Posterior vena cava (tissue), 2 donors: ENCODE measurements around the gene MYF6. TPM values are rescaled to one million over a fixed set of nuclear protein-coding genes. Genes with fewer than 3 reads are reported as not detected.
"Not testable (repeated sequence)": the region's sequence is repeated elsewhere in the genome, so short reads cannot be mapped to it uniquely, and the experiment has no call there.

Experiments used
- DNase-seq: peaks from one replicate; pipeline ENCODE4 v3.0.0-alpha.2; 2020; ENCODE audit warnings: low spot score
- intact Hi-C, 2 donors: fragments of 100-400 bp; cut with DNase I; formaldehyde crosslinking; loops; one replicate each; pipeline versions ENCODE4 v1.14.1 to v1.14.2; 2022 to 2023
- long read RNA-seq, 2 donors: library from polyadenylated mRNA; unstranded; transcript quantifications; one replicate each; pipeline ENCODE4 v2.0.0, GENCODE V29; 2020 to 2021
- total RNA-seq, 2 donors: library from RNA; stranded (reverse); fragmentation: NEBNext Ultra II Directional; extraction: Animal tissue kit (Norgen Biotek cat#: 25700); gene quantifications; one replicate each; pipeline ENCODE4 v1.2.1, GENCODE V29; 2021
- donor health status: DM: yes; HTN: yes; CAD: no.
- donor health status: DM: yes; HTN: yes; CAD: no.

MYF6 gene
- not detected for total RNA-seq
- long read RNA-seq, donor 1, result 0 reads
- long read RNA-seq, donor 2, result 0 reads

DNA sequence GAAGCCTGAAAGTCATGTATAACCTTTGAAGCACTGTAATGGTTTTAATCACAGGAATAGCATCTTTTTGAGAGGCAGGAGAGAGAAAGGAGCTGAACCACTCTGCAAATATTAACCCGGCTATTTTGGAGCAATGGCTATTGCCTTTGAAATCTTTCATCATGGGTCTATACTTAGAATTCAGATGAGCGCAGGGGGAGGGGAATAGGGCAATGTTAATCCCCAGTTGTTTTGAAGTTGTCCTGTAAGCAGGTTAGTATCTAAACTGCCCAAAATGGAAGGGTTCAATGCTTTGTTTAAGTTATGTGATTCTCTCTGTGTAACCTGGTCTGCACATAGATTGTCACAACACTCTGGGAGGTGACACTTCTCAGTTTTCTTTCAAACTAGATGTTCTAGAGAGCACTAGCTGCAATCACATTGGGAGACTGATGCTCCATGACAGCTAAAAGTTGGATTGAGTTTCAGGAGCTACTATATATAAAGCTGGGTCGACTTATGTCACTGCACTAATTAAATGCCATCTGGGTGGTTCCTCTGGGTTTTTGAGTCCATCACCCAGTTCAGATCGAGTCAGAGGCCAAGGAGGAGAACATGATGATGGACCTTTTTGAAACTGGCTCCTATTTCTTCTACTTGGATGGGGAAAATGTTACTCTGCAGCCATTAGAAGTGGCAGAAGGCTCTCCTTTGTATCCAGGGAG, at the start of gene MYF6:
Gene MYF6 (plus strand): TSS at position 509 of the 704 bp plus-strand sequence. CDS start 86 bp downstream, at position 595.
- intact Hi-C loops, result no loop called here
- no peak for DNase-seq

DNA sequence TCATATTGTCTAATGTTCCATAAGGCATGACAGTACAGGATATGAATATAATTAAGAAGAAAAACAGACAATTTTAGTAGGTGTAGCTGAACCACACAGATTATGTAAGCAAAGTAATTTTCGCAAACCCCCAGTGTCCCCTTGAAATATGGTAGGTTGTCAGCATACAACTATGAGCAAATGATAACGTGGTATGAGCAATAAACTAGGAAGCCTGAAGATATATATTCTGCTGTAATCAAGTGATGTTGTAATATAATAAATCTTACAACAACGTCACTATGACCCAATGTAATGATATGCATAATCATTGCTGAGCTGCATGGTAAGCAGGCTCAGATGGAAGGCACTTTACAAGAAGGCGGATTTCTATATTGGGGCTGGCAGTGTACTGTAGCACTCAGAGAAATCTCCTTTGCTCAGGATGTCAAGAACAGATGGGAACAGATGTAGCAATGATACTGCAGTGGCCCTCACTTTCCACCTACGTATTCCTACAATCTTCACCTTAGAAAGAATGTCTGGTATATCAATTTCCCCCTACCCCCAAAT, 47.8 kb upstream of the MYF6 start:
- no peak for DNase-seq
- intact Hi-C loops, result no loop called here

DNA sequence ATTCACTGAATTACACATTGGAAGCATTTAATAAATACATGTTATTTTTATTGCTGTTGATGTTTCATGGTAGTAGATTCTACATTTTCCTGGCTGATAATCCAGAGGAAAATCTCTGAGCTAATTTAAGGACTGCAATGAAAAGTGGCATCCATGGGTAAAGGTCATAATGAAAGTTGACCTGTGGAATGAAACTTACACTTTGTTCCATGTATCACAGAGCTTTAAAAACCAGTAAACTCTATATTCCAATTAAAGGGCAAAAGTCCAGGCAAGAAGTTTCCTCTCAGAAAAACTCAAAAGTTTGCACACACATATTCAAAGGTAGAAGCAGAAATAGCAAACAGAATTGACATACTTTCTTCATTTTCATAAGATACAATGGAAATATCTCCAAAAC, 44.8 kb upstream of the MYF6 start:
- no peak for DNase-seq
- intact Hi-C loops, result no loop called here

DNA sequence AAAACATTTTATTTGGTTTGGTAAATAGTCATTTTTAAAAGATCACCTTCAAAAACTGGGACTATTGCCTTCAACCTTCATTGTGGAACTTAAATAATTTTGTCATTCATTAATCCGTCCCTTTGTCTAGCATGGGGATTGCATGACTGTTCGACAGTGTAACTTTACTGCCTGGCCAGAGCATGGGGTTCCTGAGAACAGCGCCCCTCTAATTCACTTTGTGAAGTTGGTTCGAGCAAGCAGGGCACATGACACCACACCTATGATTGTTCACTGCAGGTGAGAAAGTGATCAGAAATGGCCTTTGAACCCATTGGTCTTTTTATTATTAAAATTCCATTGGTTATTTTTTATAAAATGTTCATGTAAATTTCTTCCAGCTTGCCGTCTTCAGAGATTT, 37.2 kb upstream of the MYF6 start:
- intact Hi-C loops, result no loop called here
- no peak for DNase-seq

DNA sequence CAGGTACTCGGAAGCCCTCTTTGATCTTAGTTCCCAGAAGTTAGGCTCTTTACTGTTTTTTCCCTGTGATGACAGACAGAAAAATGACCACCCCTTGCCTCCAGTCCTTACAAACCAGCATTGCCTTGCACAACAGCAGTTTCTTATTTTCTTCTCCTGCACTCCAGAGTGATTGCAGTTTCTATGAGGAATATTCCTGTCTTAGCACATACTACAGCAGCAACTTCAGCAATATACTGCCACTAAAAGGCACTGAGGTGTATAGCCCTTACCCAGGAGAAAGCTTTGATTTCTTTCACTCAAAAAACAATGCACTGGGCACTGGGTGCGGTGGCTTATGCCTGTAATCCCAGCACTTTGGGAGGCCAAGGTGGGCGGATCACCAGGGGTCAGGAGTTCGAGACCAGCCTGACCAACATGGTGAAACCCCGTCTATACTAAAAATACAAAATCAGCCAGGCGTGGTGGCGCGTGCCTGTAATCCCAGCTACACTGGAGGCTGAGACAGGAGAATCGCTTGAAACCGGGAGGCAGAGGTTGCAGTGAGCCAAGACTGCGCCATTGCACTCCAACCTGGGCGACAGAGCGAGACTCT, 31.3 kb upstream of the MYF6 start:
- intact Hi-C loops, DNase-seq: not testable (repeated sequence)

DNA sequence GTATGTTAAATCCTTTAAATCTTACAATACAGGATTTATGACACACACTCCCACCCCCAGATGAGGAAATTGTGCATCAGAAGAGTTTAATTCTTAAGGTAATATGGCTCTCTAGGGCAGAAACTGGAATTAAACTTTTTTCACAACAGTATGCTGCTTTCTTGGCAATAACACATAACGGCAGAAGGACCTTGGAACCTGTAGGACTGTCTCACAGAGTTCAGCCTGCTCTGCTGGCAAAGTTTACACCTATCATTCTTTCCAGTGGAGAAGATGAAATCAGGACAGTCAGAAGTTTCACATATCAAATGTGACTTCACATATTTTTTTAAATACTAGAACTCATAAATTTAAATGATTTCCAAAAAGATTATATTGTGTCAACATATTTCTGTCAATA, 30.6 kb upstream of the MYF6 start:
- DNase-seq, result no peak
- intact Hi-C loops, result no loop called here

DNA sequence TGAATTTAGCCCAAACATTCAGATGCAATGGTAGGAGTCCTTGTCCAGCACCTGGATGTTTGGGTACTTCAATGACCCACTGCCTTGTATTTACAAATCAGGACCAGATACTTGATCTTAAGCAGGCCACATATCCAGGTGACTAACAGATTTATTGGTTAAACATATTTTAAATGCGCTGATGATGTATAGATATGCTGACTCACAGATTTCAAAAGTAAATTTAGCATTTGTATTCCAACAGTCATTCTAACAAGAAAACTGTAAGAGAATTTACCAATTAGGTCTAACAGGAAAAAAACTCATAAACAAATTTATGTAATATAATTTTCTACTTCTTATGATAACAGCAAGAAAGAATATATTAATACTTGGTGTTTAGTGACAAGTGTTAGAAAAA, 29.4 kb upstream of the MYF6 start:
- intact Hi-C loops, result no loop called here

DNA sequence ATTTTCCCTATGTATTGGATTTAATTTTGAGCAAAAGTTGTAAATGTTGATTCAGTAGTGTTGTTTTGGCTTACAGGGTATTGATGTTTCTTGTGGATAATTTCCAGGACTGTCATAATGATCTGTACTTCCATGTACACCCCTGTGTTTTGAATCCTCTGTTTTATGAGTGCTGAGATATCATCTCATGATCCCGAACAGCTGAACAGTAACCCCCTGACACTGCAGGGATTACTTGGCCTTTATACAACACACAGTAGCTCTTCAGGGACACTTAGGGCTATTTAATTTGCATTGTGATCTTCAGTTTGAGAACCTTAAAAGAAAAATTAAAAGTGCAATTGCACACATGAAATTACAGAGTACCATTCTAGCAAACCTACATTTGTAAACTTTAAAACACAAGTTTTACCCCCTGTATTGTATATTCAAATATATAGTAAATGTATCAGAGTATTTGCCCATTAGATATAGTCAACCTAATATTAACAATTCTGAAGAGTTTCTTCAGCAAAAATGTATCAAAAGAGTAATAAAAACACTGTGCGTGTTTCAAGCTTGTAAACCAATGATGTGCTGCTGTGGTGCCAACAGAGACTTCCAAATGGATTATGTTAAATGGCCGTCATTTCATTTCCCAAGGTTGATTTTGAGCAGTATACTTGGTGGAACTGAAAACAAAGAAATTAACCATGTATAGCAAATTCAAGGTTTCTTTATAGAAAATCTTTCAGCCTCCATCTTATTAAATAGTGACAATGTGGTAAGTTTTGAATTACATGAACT, 27.9 kb upstream of the MYF6 start:
- DNase-seq, result no peak
- intact Hi-C loops, result no loop called here

More for the DNA sequence above, 29.4 kb upstream of the MYF6 start:
- no peak for DNase-seq

DNA sequence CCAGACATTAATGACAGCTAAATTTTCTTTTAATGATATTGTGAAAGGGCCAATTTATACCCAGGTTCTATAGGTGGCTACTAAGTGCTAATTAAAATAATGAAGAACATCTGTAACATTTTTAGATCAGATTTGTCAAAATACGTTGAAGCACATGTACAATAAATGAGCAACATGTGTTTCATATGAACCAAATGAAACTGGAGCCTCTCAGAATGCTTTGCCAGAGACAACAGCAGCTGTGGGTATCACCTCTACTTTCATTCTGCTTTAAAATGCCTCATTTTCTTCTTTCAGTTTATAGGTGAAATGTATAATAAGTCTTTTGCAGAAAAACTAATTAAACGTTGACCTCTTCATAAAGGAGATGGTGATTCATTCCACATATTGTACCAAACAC, 26.1 kb upstream of the MYF6 start:
- intact Hi-C loops, result no loop called here
- DNase-seq, result no peak

DNA sequence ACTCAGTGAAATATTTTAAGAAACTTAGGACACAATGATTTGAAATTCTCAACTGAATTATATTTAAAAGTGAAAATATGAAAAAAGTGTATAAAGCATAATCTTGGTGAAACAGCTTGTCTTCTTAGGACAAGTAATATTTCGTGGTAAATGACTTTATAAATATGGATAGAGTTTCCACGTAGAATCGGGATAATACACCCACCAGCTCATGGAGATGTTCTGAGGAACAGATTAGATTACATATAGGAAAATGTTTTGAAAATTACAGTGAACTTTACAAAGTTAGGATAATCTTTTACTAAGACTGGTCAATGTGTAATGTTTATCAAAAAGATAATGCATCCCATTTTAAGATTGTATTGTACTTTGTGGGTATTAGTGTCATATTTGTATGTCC, 25.6 kb upstream of the MYF6 start:
- intact Hi-C loops, result no loop called here
- no peak for DNase-seq

DNA sequence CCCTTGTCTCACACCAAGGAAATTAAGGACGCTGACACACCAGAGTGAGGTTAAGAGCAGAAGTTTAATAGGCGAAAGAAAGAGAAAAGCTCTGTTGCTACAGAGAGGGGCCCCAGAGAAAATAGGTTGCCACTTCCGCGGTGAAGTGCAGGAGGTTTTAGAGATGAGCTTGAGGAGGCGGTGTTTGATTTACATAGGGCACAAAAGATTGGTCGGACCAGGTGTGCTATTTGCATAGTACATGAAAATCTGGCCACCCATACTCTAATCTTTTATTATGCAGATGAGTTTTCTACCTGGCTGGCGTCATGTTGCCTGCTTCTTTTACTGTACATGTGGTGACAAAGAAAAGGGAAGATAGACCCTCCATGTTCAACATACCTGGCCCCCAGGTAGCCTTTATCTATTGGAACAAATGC, 23.3 kb upstream of the MYF6 start:
- no peak for DNase-seq
- intact Hi-C loops, result no loop called here

DNA sequence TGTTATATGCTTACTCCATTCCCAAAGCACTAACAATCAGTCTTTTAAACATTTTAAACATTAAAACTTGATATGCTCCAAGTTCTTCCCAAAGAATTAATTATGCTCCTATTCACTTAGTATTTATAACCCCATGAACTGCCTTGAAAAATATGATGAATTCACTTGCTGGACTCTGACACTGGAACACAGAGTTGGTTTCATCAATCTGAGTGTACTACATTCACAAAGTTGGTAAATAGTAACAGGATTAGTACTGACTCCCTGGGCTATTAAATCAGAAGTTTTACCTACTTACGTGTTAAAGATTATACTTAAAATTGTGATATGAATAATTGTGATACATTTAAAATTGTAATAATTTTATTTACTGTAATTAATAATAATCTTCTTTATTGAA, 17.3 kb upstream of the MYF6 start:
- no peak for DNase-seq

DNA sequence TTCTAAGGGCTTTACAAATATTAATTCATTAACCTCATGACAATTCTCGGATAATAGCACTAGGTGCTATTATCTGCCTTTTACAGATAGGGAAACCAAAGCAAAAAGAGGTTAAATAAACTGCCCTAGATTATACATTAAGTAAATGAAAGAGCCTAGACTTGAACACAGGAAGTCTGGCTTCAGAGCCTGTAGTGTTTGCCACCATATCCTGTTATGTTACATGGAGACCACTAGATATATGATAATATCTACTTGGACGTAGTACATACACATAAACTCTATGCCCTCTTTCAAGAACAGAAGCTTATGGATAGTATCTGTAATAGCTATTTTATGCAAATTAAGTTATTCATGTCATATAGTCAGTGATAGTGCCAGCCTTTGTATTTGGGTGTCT, 16.9 kb upstream of the MYF6 start:
- no peak for DNase-seq
- intact Hi-C loops, result no loop called here

More for the DNA sequence above, 17.3 kb upstream of the MYF6 start:
- intact Hi-C loops, result no loop called here

DNA sequence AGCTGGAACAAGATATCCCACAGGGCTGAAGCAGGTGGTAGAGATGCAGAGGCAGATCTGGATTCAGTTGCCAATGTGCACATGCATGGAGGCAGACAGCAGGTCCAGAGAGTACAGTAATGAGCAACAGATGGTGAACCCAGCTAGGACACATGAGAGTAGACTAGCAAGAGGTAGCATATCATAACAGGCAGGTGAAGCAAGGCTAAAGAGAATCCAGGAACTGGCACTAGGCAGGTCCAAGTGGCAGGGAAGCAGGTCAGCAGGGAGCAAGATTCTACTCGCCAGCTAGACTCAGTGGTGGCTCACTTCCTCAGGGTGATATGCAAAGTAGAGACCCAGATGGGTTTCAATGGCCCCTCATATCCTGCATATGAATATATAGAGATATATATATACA, 15.3 kb upstream of the MYF6 start:
- intact Hi-C loops, result no loop called here
- DNase-seq, result no peak

DNA sequence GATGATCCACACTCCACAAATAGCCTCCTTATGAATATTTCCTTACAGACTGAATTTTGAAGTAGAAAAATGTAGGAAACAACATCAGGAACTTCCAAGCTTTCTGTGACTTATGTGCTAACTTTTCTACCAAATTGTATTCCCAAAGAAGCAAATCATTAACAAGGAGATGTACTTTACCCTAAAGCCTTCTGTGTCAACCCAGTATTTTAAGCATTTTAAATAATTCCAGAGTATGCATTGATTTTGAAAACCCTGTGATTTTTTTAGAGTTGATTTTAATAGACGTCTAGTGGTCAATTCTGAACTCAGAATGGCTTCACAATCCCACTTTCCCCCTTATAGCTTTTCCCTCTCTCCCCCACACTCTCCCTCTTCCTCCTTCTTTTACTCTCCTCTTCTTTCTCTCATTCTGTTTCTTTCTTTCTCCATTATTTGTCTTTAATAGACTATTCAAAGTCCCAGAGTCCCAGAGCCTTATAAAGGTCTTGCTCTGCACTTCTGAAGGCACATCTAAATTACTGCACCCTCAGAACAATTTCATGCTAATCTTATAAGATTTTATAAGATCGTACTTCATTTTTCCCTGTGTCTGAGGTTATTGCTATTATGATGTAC, 10.1 kb upstream of the MYF6 start:
- intact Hi-C loops, result no loop called here
- DNase-seq, result no peak

DNA sequence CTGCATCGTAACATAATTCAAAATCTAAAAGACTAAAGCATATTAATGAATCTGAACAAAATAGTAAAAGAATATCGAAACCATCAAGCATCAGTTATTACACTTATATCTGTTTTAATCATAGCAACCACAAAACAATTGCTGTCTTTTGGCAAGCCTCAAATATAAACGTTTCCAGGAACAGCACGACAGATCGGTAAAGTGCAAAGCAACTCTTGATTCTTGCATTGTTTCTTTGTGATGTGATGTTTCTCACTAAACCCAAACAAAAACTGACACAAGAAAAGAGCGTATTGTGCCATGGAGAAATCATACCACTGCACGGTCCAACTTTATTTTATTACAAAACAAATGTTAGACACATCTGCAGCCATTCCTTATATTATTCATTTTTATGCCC, 9.2 kb upstream of the MYF6 start:
- intact Hi-C loops, result no loop called here

DNA sequence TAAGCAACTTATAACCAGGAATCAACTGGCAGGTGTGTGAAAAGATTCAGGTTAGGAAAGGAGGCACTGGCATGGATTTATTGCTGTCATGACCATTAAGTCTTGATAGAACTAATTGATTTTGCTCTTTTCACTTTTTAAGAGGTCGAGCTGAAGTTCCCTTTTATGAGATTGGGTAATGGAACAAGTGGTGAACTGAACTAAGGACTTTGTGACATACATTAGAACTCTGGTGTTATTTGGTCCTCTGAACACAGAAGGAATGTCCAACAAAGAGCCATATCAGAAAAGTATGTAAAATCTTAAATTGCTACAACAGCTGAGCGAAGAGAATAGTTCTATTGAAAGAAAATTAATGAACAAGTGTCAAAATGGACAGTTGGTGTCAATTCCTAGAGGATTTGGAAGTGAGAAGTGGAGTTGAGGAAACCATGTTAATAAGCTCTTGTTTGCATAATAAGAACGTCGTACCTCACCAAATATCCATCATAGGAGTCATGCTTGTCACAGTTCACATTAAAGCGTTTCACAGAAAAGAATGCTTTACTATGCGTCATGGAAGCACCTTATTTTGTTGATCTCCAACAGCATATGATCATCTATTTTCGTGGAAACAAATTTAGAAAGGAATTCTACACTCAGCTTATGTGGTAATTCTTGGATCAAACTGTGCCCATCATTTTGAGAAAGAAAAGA, 8.4 kb upstream of the MYF6 start:
- DNase-seq, result no peak
- intact Hi-C loops, result no loop called here

More for the DNA sequence above, 9.2 kb upstream of the MYF6 start:
- no peak for DNase-seq

DNA sequence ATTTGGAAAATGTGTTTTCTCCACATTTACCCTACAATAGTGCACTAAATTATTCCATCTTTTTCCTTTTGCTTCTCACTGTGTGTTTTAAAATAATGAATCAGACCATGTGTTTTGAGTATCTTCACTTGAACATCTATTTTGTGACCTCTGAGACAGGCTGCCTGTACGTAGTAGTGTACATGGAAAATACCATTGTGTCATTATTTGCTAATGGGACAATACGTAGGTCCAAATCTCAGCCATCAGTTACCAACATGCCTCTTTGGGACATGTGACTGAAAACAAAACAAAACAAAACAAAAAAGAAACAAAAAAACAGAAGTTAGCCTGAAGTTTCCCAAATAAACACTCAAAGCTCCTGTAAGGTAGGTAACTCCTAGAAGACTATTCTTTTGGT, 7.1 kb upstream of the MYF6 start:
- intact Hi-C loops, result no loop called here
- DNase-seq, result no peak

DNA sequence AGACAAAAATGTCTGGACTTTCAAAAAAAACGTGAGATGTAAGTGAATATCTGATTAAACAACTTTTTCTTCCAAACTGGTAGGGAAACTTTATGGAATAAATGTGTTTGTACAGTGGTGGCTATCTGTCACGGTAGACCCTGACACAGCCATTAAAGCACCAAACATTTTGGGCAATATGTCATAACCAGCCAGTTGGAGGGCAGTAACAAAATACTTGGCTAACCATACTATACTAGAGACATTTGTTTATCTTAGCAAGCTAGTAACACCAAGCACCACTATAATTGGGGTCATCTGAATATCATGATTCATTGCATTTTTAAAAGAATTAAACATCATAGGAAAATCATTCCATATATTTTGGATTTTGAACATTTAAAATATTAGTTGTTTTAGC, 6.0 kb upstream of the MYF6 start:
- intact Hi-C loops, result no loop called here
- DNase-seq, result no peak
